ENCODE results near the gene MMP15.

DNA sequence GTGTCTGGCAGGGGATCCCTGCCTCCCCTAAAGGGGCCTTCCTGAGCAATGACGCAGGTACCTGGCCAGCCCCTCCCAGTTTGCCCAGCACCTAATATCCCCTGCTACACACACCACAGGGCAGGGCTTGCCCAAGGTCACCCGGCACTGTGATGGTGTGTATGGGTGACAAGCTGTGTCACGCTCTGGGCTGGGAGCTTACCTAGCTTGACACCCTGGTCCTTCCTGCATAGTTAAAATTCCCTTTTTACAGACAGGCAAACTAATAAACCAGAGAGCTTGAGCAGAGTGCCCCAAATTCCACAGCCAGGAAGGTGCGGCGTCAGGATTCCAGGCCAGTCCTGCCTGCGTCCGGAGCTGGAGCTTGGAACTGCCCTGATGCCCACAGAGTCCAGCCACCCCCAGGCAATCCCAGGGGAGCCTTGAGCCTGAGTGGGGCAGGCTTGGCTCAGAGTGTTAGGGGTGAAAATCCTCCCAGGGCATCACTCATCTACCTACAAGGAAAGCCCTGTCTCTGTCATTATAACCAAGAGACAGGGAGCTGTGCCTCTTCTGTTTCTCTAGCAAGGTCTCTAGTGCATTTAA is 18.1 kb downstream of the MMP15 start:
- TF ChIP-seq POLR2A (IDR thresholded peaks at IDR 0.05), result no peak
- TF ChIP-seq, protein P1, sequence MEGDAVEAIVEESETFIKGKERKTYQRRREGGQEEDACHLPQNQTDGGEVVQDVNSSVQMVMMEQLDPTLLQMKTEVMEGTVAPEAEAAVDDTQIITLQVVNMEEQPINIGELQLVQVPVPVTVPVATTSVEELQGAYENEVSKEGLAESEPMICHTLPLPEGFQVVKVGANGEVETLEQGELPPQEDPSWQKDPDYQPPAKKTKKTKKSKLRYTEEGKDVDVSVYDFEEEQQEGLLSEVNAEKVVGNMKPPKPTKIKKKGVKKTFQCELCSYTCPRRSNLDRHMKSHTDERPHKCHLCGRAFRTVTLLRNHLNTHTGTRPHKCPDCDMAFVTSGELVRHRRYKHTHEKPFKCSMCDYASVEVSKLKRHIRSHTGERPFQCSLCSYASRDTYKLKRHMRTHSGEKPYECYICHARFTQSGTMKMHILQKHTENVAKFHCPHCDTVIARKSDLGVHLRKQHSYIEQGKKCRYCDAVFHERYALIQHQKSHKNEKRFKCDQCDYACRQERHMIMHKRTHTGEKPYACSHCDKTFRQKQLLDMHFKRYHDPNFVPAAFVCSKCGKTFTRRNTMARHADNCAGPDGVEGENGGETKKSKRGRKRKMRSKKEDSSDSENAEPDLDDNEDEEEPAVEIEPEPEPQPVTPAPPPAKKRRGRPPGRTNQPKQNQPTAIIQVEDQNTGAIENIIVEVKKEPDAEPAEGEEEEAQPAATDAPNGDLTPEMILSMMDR (IDR thresholded peaks at IDR 0.05), result no peak

Data from transverse colon (tissue), 3 donors.